GM12892 (cell line): ENCODE measurements around the gene SMIM38.

Experiments
- POLR2A ChIP-seq: IDR thresholded peaks from 2 replicates; pipeline ENCODE4 v1.6.1; 2011; ENCODE audit warnings: low read depth, low read length, control low read depth
- POLR2AphosphoS5 ChIP-seq: IDR thresholded peaks from 2 replicates; pipeline ENCODE4 v1.6.1; 2011; ENCODE audit warnings: low read depth, low read length, control low read depth
- TAF1 ChIP-seq: IDR thresholded peaks from 2 replicates; pipeline ENCODE4 v1.6.1; 2011; ENCODE audit warnings: low read depth, mild to moderate bottlenecking, control low read depth, low read length, borderline replicate concordance

DNA sequence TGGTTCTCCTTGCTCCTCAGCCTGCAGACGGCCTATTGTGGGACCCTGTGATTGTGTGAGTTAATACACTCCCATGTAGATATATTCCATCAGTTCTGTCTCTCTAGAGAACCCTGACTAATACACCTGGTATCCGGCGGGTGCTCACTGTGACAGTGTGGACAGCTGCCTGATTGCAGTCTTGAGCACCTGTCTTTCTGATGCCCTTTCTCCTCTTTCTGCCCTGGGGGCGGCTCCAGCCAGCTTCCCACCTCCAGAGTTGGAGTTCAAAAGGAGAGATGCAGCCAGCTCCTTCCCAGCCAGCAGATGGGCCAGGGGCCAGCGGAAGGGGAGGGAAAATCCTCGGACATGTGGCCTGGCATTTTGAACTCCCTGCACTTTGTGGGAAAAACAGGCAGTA lies 15.0 kb downstream of the SMIM38 start:
- TF ChIP-seq POLR2A = no peak
- TF ChIP-seq POLR2AphosphoS5 = no peak
- no peak for TF ChIP-seq TAF1
